Astrocyte (in vitro differentiated cells and primary cell): ENCODE measurements around the gene SIK3. TPM values are rescaled to one million over a fixed set of nuclear protein-coding genes. Genes with fewer than 3 reads are reported as not detected.

Experiments
- DNase-seq: peaks from one replicate; pipeline ENCODE4 v3.0.0-alpha.2; 2010; ENCODE audit warnings: low read depth
- FAIRE-seq: peaks from 2 replicates; lab custom pipeline; 2011; peaks lifted over from hg19 to GRCh38; lab: Jason Lieb, UNC
- H2AFZ ChIP-seq: 2 replicates; pipeline ENCODE4 v1.6.0; 2012; ENCODE audit warnings: low read depth, low read length, inconsistent platforms
- H3K27ac ChIP-seq: 2 replicates; pipeline ENCODE4 v1.5.1; 2011; ENCODE audit warnings: low read depth, low read length, inconsistent platforms
- H3K27me3 ChIP-seq: 2 replicates; pipeline ENCODE4 v1.6.0; 2011; ENCODE audit warnings: low read length, inconsistent platforms; ENCODE audit not compliant: insufficient read depth
- H3K36me3 ChIP-seq: 2 replicates; pipeline ENCODE4 v1.5.1; 2011; ENCODE audit warnings: low read length, inconsistent platforms; ENCODE audit not compliant: insufficient read depth
- H3K4me1 ChIP-seq: 2 replicates; pipeline ENCODE4 v1.5.1; 2011; ENCODE audit warnings: low read length, inconsistent platforms; ENCODE audit not compliant: insufficient read depth
- H3K4me2 ChIP-seq: 2 replicates; pipeline ENCODE4 v1.6.0; 2012; ENCODE audit warnings: low read length, inconsistent platforms
- H3K4me3 ChIP-seq: 2 replicates; pipeline ENCODE4 v1.5.1; 2011; ENCODE audit warnings: low read depth, mild to moderate bottlenecking, low read length, inconsistent platforms; ENCODE audit not compliant: insufficient read depth
- H3K79me2 ChIP-seq: 2 replicates; pipeline ENCODE4 v1.6.0; 2012; ENCODE audit warnings: mild to moderate bottlenecking, low read length, inconsistent platforms; ENCODE audit not compliant: insufficient read depth
- H3K9ac ChIP-seq: 2 replicates; pipeline ENCODE4 v1.6.0; 2012; ENCODE audit warnings: mild to moderate bottlenecking, low read length, inconsistent platforms
- H3K9me3 ChIP-seq: 2 replicates; pipeline ENCODE4 v1.5.1; 2012; ENCODE audit warnings: low read depth, mild to moderate bottlenecking, low read length, inconsistent platforms; ENCODE audit not compliant: insufficient read depth
- H4K20me1 ChIP-seq: 2 replicates; pipeline ENCODE4 v1.6.0; 2012; ENCODE audit warnings: low read length, inconsistent platforms; ENCODE audit not compliant: insufficient read depth
- H3K27ac Mint-ChIP-seq: one replicate; pipeline ENCODE4 v1.8.0; 2021; ENCODE audit warnings: mild to moderate bottlenecking, mixed read lengths; ENCODE audit not compliant: unreplicated experiment
- H3K27me3 Mint-ChIP-seq: one replicate; pipeline ENCODE4 v1.8.0; 2021; ENCODE audit warnings: low read depth, mixed read lengths; ENCODE audit not compliant: unreplicated experiment
- H3K36me3 Mint-ChIP-seq: one replicate; pipeline ENCODE4 v1.8.0; 2021; ENCODE audit warnings: low read depth, mixed read lengths; ENCODE audit not compliant: unreplicated experiment
- H3K4me1 Mint-ChIP-seq: one replicate; pipeline ENCODE4 v1.8.0; 2021; ENCODE audit warnings: low read depth, mixed read lengths; ENCODE audit not compliant: unreplicated experiment
- H3K4me3 Mint-ChIP-seq: one replicate; pipeline ENCODE4 v1.8.0; 2021; ENCODE audit warnings: mild to moderate bottlenecking, moderate library complexity, mixed read lengths; ENCODE audit not compliant: unreplicated experiment
- H3K9me3 Mint-ChIP-seq: one replicate; pipeline ENCODE4 v1.8.0; 2021; ENCODE audit warnings: mild to moderate bottlenecking, mixed read lengths; ENCODE audit not compliant: unreplicated experiment
- CTCF ChIP-seq: IDR thresholded peaks from 2 replicates; pipeline ENCODE4 v1.5.1; 2011; ENCODE audit warnings: low read depth, mild to moderate bottlenecking, inconsistent platforms, low read length, moderate library complexity; ENCODE audit not compliant: insufficient read depth
- EZH2 ChIP-seq: IDR thresholded peaks from 2 replicates; pipeline ENCODE4 v1.6.1; 2012; ENCODE audit warnings: mild to moderate bottlenecking, low read length, inconsistent platforms; ENCODE audit not compliant: insufficient read depth
- total RNA-seq: library from RNA; stranded (reverse); gene quantifications from 2 replicates; pipeline ENCODE4 v1.2.1, GENCODE V29; 2021

The SIK3 gene
- total RNA-seq, 1 donor from 2014 or later, result 34.4 TPM

- H3K4me3 Mint-ChIP-seq, result no peak overlapping the region
- TF ChIP-seq EZH2 (no peak), CTCF (no peak)
- no peak for FAIRE-seq
Observed at GRCh38 chr11:116969694-116970093, 128.5 kb downstream of the SIK3 start.

GRCh38 chr11:116964269-116964668 lies 134.0 kb downstream of the SIK3 start:
- Histone ChIP-seq H3K9ac (no peak overlapping the region), H4K20me1 (peaks cover 5% of the 10 kb centered on the region), H3K4me3 (no peak overlapping the region), H2AFZ (no peak overlapping the region), H3K27me3 (no peaks in the 10 kb centered on the region), H3K27ac (no peak overlapping the region), H3K9me3 (no peaks in the 10 kb centered on the region), H3K4me1 (peaks cover 10% of the 10 kb centered on the region), H3K4me2 (no peak overlapping the region), H3K36me3 (no peaks in the 10 kb centered on the region), H3K79me2 (peaks cover 9% of the 10 kb centered on the region)
- Mint-ChIP-seq H3K27ac (no peak overlapping the region), H3K4me1 (peaks cover 25% of the 10 kb centered on the region), H3K27me3 (no peaks in the 10 kb centered on the region), H3K36me3 (no peaks in the 10 kb centered on the region), H3K9me3 (peaks cover 2% of the 10 kb centered on the region), H3K4me3 (no peak overlapping the region)
- FAIRE-seq (no peak), DNase-seq (no peak)
- no peak for TF ChIP-seq EZH2
- no peak for TF ChIP-seq CTCF

More at GRCh38 chr11:116969694-116970093, 128.5 kb downstream of the SIK3 start:
- Histone ChIP-seq H3K4me1 (no peaks in the 10 kb centered on the region), H3K79me2 (peaks cover 5% of the 10 kb centered on the region), H3K4me3 (no peak overlapping the region), H2AFZ (no peak overlapping the region), H3K27me3 (no peaks in the 10 kb centered on the region), H3K9me3 (no peaks in the 10 kb centered on the region), H3K27ac (no peak overlapping the region), H3K36me3 (no peaks in the 10 kb centered on the region), H3K4me2 (no peak overlapping the region), H4K20me1 (peaks cover 20% of the 10 kb centered on the region), H3K9ac (no peak overlapping the region)
- no peak overlapping the region for H3K27ac Mint-ChIP-seq
- H3K9me3 Mint-ChIP-seq, result peaks cover 2% of the 10 kb centered on the region
- no peaks in the 10 kb centered on the region for H3K27me3 Mint-ChIP-seq
- H3K4me1 Mint-ChIP-seq, result peaks cover 4% of the 10 kb centered on the region
- no peaks in the 10 kb centered on the region for H3K36me3 Mint-ChIP-seq
- no peak for DNase-seq

GRCh38 chr11:116963813-116964212 lies 134.4 kb downstream of the SIK3 start:
- Histone ChIP-seq H2AFZ (no peak overlapping the region), H3K27ac (no peak overlapping the region), H3K4me3 (no peak overlapping the region), H3K79me2 (peaks cover 9% of the 10 kb centered on the region), H4K20me1 (peaks cover 5% of the 10 kb centered on the region), H3K4me2 (no peak overlapping the region), H3K27me3 (no peaks in the 10 kb centered on the region), H3K36me3 (no peaks in the 10 kb centered on the region), H3K9ac (no peak overlapping the region), H3K9me3 (no peaks in the 10 kb centered on the region), H3K4me1 (peaks cover 10% of the 10 kb centered on the region)
- H3K36me3 Mint-ChIP-seq, result no peaks in the 10 kb centered on the region
- no peak overlapping the region for H3K4me3 Mint-ChIP-seq
- FAIRE-seq, result no peak
- H3K27me3 Mint-ChIP-seq, result no peaks in the 10 kb centered on the region
- no peak for TF ChIP-seq CTCF
- H3K9me3 Mint-ChIP-seq, result peaks cover 2% of the 10 kb centered on the region
- no peak overlapping the region for H3K27ac Mint-ChIP-seq
- DNase-seq, result no peak
- peaks cover 26% of the 10 kb centered on the region for H3K4me1 Mint-ChIP-seq
